Measurements from ENCODE around the gene PEX11G.

PEX11G gene

GRCh38 chr19:7509625-7510024 is 20.8 kb upstream of the PEX11G start:
- no peak overlapping the region for H3K27ac ChIP-seq
- TF ChIP-seq, protein P1, sequence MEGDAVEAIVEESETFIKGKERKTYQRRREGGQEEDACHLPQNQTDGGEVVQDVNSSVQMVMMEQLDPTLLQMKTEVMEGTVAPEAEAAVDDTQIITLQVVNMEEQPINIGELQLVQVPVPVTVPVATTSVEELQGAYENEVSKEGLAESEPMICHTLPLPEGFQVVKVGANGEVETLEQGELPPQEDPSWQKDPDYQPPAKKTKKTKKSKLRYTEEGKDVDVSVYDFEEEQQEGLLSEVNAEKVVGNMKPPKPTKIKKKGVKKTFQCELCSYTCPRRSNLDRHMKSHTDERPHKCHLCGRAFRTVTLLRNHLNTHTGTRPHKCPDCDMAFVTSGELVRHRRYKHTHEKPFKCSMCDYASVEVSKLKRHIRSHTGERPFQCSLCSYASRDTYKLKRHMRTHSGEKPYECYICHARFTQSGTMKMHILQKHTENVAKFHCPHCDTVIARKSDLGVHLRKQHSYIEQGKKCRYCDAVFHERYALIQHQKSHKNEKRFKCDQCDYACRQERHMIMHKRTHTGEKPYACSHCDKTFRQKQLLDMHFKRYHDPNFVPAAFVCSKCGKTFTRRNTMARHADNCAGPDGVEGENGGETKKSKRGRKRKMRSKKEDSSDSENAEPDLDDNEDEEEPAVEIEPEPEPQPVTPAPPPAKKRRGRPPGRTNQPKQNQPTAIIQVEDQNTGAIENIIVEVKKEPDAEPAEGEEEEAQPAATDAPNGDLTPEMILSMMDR (conservative IDR thresholded peaks at IDR 0.05): no peak

GRCh38 chr19:7507884-7508283 is 19.0 kb upstream of the PEX11G start:
- no peak overlapping the region for H3K27ac ChIP-seq
- TF ChIP-seq, protein P1 (conservative IDR thresholded peaks at IDR 0.05): no peak

GRCh38 chr19:7506385-7507328 is 17.8 kb upstream of the PEX11G start:
- TF ChIP-seq, protein P1 (conservative IDR thresholded peaks at IDR 0.05): no peak
- no peak overlapping the region for H3K27ac ChIP-seq

- TF ChIP-seq, protein P1 (conservative IDR thresholded peaks at IDR 0.05): no peak
- H3K27ac ChIP-seq: peak overlapping the region; percentile 59
These were observed 17.0 kb upstream of the PEX11G start for GRCh38 chr19:7505682-7506384.

DNA sequence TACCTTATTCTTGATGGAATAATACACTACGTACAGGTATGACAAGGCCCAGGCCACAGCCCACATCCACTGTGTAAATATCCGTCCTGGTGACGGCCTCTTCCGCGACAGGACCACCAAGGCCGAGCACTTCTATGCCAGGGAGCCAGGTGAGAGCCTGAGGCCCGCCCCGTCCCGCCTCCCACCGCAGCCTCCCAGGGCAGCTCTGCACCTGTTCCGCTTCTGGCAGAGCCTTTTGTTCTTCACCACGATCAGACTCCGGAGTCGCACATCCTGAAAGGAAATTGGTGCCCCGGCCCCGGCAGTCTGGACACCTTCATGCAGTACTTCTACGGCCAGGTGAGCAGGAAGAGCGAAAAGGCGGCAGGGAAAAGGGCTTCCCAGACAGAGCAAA is 16.4 kb upstream of the PEX11G start:
- H3K27ac ChIP-seq: peak overlapping the region; percentile 59
- TF ChIP-seq, protein P1 (conservative IDR thresholded peaks at IDR 0.05): no peak

- peak overlapping the region; percentile 59; the same call in 1 of the 2 replicates for H3K27ac ChIP-seq
- TF ChIP-seq, protein P1 (conservative IDR thresholded peaks at IDR 0.05): no peak
These were observed 15.8 kb upstream of the PEX11G start for GRCh38 chr19:7504684-7505083.

DNA sequence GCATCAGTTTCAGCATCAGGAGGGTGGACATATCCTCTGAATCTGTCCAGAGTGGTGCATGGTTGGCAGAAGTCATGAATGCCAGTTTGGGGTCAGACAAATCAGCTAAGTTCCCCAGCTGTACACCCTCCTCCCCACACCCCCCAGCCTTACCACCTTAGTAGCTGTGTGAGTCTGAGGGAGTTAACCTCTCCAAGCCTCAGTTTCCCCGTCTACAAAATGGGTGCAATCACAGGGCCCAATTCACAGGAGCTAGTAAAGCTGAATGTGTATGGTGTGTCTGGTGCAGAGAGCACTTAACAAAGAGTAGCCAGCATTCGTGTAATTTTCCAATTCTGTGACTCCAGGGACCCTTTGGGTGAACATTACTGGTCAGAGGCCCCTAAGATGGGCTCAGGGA is 13.7 kb upstream of the PEX11G start:
- H3K27ac ChIP-seq: no peak overlapping the region

More for the DNA sequence above, 13.7 kb upstream of the PEX11G start:
- TF ChIP-seq, protein P1 (conservative IDR thresholded peaks at IDR 0.05): no peak
